ENCODE measurements around the gene CATSPERZ. TPM values are rescaled to one million over a fixed set of nuclear protein-coding genes. Genes with fewer than 3 reads are reported as not detected.

Gene CATSPERZ
- under 1 TPM in 1 of 2 experiments, not detected in 1; 0.67 TPM for total RNA-seq

DNA sequence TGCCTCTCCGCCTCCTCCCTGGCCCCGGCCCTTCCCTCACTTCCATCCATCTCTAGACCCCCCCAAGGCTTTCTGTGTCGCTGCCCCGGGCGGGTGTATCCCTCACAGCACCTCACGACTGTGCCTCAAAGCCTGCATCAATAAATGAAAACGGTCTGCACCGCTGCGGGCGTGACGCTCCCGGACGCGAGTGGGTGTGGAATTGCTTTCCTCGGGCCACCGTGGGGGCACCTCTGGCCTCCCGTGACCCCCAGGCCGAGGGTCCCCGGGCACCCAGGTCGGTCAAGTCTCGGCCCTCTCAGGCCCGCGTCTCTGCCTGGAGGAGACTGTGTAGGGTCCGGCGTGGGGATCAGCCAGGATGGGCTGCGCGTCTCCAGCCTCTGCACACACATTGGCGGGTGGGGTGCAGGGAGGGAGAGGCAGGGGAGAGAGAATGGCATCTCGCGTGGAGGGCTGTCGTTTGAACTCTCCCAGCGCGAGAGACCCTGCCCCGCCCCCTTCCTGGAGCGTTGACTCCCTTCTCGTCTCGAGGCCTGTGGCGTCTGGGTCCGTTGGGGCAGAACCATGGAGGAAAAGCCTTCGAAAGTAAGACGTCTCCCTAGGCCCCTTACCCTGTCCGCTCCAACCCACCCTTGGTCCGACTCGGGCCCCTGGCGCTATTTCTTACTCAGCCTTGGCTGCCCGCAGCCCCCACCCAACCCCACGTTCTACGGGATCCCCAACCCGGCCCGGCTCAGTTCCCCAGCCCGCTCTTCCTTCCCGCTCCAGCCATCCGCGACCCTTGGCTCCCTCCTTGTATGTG is at the start of gene CATSPERZ:
TSS of gene CATSPERZ (plus strand) at position 512 of the 802 bp plus-strand sequence. CDS start at position 565, 53 bp downstream.
- Mint-ChIP-seq H3K27ac (no peak within 1 kb of the TSS), H3K27me3 (ENCODE audit: low read depth) (peaks cover 58% of the 10 kb centered on the region), H3K4me3 (peak within 1 kb of the TSS; percentile 48), H3K4me1 (ENCODE audit: low read depth) (peaks cover 25% of the 10 kb centered on the region), H3K9me3 (no peaks in the 10 kb centered on the region), H3K36me3 (ENCODE audit: low read depth) (no peaks in the 10 kb centered on the region)
- intact Hi-C loops (cut with micrococcal nuclease) = loop anchor here (1.0 to 2.0 kb wide), 2 partner anchors 96 to 299 kb away; no protein-coding TSS in a partner anchor
- no peak for DNase-seq
- CTCF ChIA-PET = interaction anchor here (0.7 to 5.2 kb wide), 23 partner anchors 10 to 134 kb away, joined by 3 to 89 read pairs (median 5); partner anchors contain the start of genes BAD, CCDC88B, FERMT3 and GPR137

- CTCF ChIA-PET = interaction anchor here (0.5 to 4.1 kb wide), 14 partner anchors 19 to 1431 kb away, joined by 3 to 27 read pairs (median 5); partner anchors contain the start of genes CATSPERZ, ESRRA and FERMT3
- peak overlapping the region; percentile 76 for H3K4me3 Mint-ChIP-seq
- no peak for DNase-seq
- no peaks in the 10 kb centered on the region for H3K9me3 Mint-ChIP-seq
- intact Hi-C loops (cut with micrococcal nuclease) = loop anchor here (1.0 kb wide), 3 partner anchors 19 to 55 kb away; partner anchors contain the start of genes ESRRA and FERMT3
- H3K36me3 Mint-ChIP-seq (ENCODE audit: low read depth) = no peaks in the 10 kb centered on the region
- H3K27me3 Mint-ChIP-seq (ENCODE audit: low read depth) = no peaks in the 10 kb centered on the region
- peaks cover 13% of the 10 kb centered on the region for H3K4me1 Mint-ChIP-seq (ENCODE audit: low read depth)
- no peak overlapping the region for H3K27ac Mint-ChIP-seq
Measured at GRCh38 chr11:64250415-64251015, 49.6 kb upstream of the CATSPERZ start.

DNA sequence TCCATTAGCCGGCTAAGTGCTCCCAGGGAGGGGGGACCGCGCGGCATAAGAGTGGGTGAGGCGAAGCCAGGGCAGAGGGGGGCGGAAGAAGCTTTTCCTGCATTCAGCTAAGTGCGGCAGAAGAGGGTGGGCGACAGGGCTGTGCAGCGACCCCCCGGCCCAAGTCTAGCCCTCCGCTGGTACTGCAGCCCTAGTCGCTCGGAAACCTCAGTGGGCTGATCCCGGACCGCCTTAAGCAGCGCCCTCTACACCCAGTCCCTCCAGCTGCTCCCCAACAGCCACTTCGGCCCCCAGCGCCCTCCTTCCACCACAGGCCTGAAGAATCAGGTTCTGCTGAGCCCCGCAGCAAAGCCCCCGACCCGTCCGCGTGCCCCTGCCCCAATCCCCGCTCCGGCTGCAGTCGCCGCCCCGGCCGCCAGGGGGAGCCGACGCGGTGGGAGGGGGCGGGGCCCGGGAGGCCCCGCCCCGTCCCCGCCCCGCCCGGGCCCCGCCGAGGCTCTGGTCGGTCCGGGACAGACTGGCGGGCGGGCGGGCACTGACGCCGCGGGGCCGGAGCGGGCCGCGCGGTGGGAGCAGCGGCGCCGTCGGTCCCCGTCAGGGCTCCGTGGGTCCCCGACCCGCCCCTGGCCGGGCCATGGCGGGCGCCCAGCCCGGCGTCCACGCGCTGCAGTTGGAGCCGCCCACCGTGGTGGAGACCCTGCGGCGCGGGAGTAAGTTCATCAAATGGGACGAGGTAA is 49.0 kb upstream of the CATSPERZ start, which contains the start of gene PLCB3:
TSS of gene PLCB3 (plus strand) at position 515 of the 737 bp plus-strand sequence. CDS start at position 635, 120 bp downstream.
- intact Hi-C loops (cut with micrococcal nuclease) = loop anchor here (1.0 kb wide), 3 partner anchors 18 to 54 kb away; partner anchors contain the start of genes ESRRA and FERMT3
- CTCF ChIA-PET = interaction anchor here (0.5 to 4.1 kb wide), 12 partner anchors 8 to 1432 kb away, joined by 3 to 27 read pairs (median 6); partner anchors contain the start of genes CATSPERZ, ESRRA and FERMT3
- DNase-seq = peak; percentile 54
- H3K9me3 Mint-ChIP-seq = no peaks in the 10 kb centered on the region
- H3K4me1 Mint-ChIP-seq (ENCODE audit: low read depth) = peaks cover 13% of the 10 kb centered on the region
- peak within 1 kb of the TSS; percentile 84 for H3K4me3 Mint-ChIP-seq
- H3K36me3 Mint-ChIP-seq (ENCODE audit: low read depth) = no peaks in the 10 kb centered on the region
- H3K27ac Mint-ChIP-seq = no peak within 1 kb of the TSS
- H3K27me3 Mint-ChIP-seq (ENCODE audit: low read depth) = no peaks in the 10 kb centered on the region

GRCh38 chr11:64251753-64252002 is 48.5 kb upstream of the CATSPERZ start:
- H3K27me3 Mint-ChIP-seq (ENCODE audit: low read depth) = no peaks in the 10 kb centered on the region
- intact Hi-C loops (cut with micrococcal nuclease) = loop anchor here (1.0 kb wide), 3 partner anchors 18 to 54 kb away; partner anchors contain the start of genes ESRRA and FERMT3
- peak overlapping the region; percentile 84 for H3K4me3 Mint-ChIP-seq
- no peaks in the 10 kb centered on the region for H3K9me3 Mint-ChIP-seq
- no peaks in the 10 kb centered on the region for H3K36me3 Mint-ChIP-seq (ENCODE audit: low read depth)
- CTCF ChIA-PET = interaction anchor here (1.5 to 4.1 kb wide), 6 partner anchors 9 to 53 kb away, joined by 3 to 27 read pairs (median 14); partner anchors contain the start of genes CATSPERZ, ESRRA and FERMT3
- H3K27ac Mint-ChIP-seq = no peak overlapping the region
- DNase-seq = no peak
- peaks cover 13% of the 10 kb centered on the region for H3K4me1 Mint-ChIP-seq (ENCODE audit: low read depth)

DNA sequence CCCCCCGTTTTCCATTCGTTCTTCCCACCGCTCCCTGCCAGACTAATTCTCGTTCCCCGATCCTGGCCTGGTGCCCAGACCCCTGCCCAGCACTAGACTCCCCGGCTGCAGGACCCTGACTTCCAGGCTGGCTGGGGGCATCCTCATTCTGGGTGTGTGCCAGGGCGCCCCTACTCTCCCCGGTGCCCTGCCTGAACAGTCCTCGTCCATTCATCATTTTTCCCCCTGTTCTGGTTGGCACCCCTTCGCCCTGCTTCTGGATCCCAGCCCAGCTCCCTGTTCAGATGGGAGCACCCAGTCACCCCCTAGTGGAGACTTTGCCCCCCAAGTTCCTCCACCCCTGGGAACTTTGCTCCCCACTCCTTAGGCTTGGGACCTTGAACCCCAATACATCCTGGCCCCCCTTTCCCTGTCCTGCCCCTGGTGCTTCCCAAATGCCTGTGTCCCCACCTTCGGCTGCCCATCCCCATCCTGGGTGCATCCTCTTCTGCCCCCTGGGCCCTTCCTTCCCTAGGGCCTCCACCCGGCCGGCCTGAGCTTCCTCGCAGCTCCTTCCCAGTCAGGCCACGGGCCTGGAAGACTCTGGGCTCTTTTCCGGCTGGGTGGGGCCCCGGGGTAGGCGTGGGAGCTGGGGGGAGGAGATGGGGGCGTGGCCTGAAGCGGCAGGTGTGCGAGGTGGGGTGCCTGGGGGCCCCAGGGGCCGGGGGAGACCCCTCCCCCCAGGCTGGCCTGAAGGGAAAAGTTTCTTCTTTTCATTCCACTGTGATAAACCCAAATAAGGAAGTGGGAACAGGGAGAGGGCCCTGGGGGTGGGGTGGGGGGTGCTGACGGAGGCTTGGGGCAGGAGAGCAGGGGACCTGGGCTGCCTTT is 47.9 kb upstream of the CATSPERZ start:
- H3K4me3 Mint-ChIP-seq = peak overlapping the region; percentile 84

GRCh38 chr11:64253043-64253442 is 47.1 kb upstream of the CATSPERZ start:
- no peaks in the 10 kb centered on the region for H3K9me3 Mint-ChIP-seq
- DNase-seq = no peak
- intact Hi-C loops (cut with micrococcal nuclease) = no loop called here
- H3K27me3 Mint-ChIP-seq (ENCODE audit: low read depth) = no peaks in the 10 kb centered on the region
- H3K36me3 Mint-ChIP-seq (ENCODE audit: low read depth) = no peaks in the 10 kb centered on the region
- no peak overlapping the region for H3K4me3 Mint-ChIP-seq
- no peak overlapping the region for H3K27ac Mint-ChIP-seq
- peaks cover 13% of the 10 kb centered on the region for H3K4me1 Mint-ChIP-seq (ENCODE audit: low read depth)
- CTCF ChIA-PET = interaction anchor here (0.6 to 3.5 kb wide), 2 partner anchors 10 to 49 kb away, joined by 4 to 27 read pairs; partner anchors contain the start of gene CATSPERZ

More for the DNA sequence above, 47.9 kb upstream of the CATSPERZ start:
- no peak overlapping the region for H3K27ac Mint-ChIP-seq
- peaks cover 13% of the 10 kb centered on the region for H3K4me1 Mint-ChIP-seq (ENCODE audit: low read depth)
- CTCF ChIA-PET = interaction anchor here (0.6 to 4.1 kb wide), 8 partner anchors 9 to 319 kb away, joined by 3 to 27 read pairs (median 8); partner anchors contain the start of genes CATSPERZ, ESRRA and FERMT3
- no peaks in the 10 kb centered on the region for H3K27me3 Mint-ChIP-seq (ENCODE audit: low read depth)
- DNase-seq = no peak
- no peaks in the 10 kb centered on the region for H3K9me3 Mint-ChIP-seq
- no peaks in the 10 kb centered on the region for H3K36me3 Mint-ChIP-seq (ENCODE audit: low read depth)
- intact Hi-C loops (cut with micrococcal nuclease) = no loop called here

DNA sequence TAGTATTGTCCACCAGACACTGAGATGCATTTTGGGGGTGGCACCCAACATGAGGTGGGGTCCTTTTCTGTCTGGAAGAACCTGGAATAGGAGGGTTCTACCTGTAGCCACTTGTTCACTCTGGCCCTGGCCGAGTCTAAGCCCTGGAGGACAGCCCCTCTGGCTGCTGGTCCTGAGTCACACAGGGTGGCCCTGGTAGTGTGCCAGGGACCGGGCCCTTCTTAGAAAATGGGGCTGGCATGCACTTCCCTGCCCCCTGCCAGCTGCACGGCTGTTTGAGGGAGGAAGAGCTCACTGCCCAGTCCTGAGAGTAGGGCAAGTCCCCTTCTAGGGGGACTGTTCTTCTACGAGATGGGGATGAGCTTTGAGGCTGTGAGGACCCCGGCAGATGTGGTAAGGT is 46.7 kb upstream of the CATSPERZ start:
- Mint-ChIP-seq H3K27ac (no peak overlapping the region), H3K36me3 (ENCODE audit: low read depth) (no peaks in the 10 kb centered on the region), H3K4me1 (ENCODE audit: low read depth) (peaks cover 13% of the 10 kb centered on the region), H3K27me3 (ENCODE audit: low read depth) (no peaks in the 10 kb centered on the region), H3K9me3 (no peaks in the 10 kb centered on the region), H3K4me3 (no peak overlapping the region)
- no peak for DNase-seq
- intact Hi-C loops (cut with micrococcal nuclease) = no loop called here
- CTCF ChIA-PET = interaction anchor here (0.6 kb wide), 1 partner anchor 269 kb away, joined by 3 read pairs; no protein-coding TSS in a partner anchor

DNA sequence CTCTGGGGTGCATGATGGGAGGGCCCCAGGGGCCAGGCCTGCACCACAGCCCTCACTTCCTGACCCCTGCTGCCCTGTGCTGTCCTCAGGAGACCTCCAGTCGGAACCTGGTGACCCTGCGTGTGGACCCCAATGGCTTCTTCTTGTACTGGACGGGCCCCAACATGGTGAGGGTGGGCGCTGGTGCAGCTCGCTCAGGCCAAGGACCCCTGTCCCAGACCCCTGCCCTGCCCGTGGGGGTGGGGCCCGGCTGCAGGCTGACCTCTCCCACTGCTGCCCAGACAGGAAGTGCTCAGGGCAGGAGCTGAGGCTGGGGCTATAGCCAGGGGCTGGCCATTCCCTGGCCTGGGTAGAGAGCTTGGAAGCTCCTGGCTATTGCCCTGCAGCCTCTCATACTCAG is 45.8 kb upstream of the CATSPERZ start:
- H3K27me3 Mint-ChIP-seq (ENCODE audit: low read depth) = no peaks in the 10 kb centered on the region
- CTCF ChIA-PET = no interaction called here
- no peak overlapping the region for H3K4me3 Mint-ChIP-seq
- H3K36me3 Mint-ChIP-seq (ENCODE audit: low read depth) = peaks cover under 1% of the 10 kb centered on the region
- peaks cover 14% of the 10 kb centered on the region for H3K4me1 Mint-ChIP-seq (ENCODE audit: low read depth)
- intact Hi-C loops (cut with micrococcal nuclease) = no loop called here
- no peak for DNase-seq
- no peak overlapping the region for H3K27ac Mint-ChIP-seq
- no peaks in the 10 kb centered on the region for H3K9me3 Mint-ChIP-seq

- Mint-ChIP-seq H3K4me3 (no peak overlapping the region), H3K36me3 (ENCODE audit: low read depth) (peaks cover 2% of the 10 kb centered on the region), H3K4me1 (ENCODE audit: low read depth) (peaks cover 16% of the 10 kb centered on the region), H3K27ac (no peak overlapping the region), H3K9me3 (no peaks in the 10 kb centered on the region), H3K27me3 (ENCODE audit: low read depth) (no peaks in the 10 kb centered on the region)
- CTCF ChIA-PET = interaction anchor here (1.3 kb wide), 1 partner anchor 43 kb away, joined by 4 read pairs; no protein-coding TSS in a partner anchor
- DNase-seq = no peak
- intact Hi-C loops (cut with micrococcal nuclease) = no loop called here
Measured at GRCh38 chr11:64255135-64256128, 44.7 kb upstream of the CATSPERZ start.

- no peak overlapping the region for H3K4me3 Mint-ChIP-seq
- no peaks in the 10 kb centered on the region for H3K27me3 Mint-ChIP-seq (ENCODE audit: low read depth)
- H3K27ac Mint-ChIP-seq = no peak overlapping the region
- H3K9me3 Mint-ChIP-seq = no peaks in the 10 kb centered on the region
- H3K4me1 Mint-ChIP-seq (ENCODE audit: low read depth) = peaks cover 14% of the 10 kb centered on the region
- intact Hi-C loops (cut with micrococcal nuclease) = no loop called here
- DNase-seq = no peak
- CTCF ChIA-PET = interaction anchor here (1.3 kb wide), 1 partner anchor 42 kb away, joined by 4 read pairs; no protein-coding TSS in a partner anchor
- peaks cover 2% of the 10 kb centered on the region for H3K36me3 Mint-ChIP-seq (ENCODE audit: low read depth)
Measured at GRCh38 chr11:64256300-64256699, 43.9 kb upstream of the CATSPERZ start.

Data from activated naive CD4-positive, alpha-beta T cell treated with anti-CD3 and anti-CD28 coated beads for 36 hours (primary cell).